ENCODE data around the gene AHCYL2. TPM values are rescaled to one million over a fixed set of nuclear protein-coding genes. Genes with fewer than 3 reads are reported as not detected.

AHCYL2 gene
- total and polyA plus RNA-seq, 7 donors = 4.4 to 39.2 (median 24.8) TPM

DNA sequence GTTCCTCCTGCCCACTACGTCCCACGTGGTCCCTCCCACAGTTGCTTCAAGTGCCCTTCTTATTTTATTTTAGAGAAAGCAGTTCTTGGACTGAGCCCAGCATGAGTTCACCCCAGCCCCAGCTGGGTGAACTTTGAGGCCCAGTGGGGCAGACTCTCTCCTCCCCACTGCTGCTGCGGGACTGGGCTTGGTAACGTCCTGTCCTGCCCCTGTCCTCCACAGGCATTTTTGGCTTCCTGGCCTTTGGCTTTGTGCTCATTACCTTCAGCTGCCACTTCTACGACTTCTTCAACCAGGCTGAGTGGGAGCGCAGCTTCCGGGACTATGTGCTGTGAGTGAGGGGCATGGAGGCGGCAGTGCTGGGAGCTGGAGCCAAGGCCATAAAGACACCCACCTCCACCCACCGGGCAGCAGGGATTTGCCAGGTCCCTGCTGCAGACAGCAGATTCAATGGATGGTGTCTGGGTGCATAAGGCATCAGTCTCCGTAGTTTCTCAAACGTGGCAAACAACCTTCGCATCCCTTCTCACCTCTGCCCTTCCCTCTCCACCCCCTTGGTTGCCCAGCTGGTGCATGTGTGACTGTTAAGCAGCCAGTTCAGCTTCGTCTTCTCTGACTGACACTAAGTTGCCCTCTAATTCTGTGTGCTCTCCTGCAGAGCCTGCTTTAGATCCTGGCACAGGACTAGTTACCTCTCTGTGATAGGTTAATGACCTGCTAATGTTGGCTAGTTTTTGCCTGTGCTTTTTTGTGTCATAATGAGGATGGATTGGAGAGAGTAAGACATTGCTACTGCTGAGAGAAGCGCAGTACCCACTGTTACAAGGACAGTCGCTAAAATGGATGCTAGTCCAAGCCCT lies 15.5 kb upstream of the AHCYL2 start:
- Histone ChIP-seq H3K4me1 (no peaks in the 10 kb centered on the region), H3K27me3 (ENCODE audit: insufficient read depth in 3 of 3, low read length in 2 of 3) (no peaks in the 10 kb centered on the region), H3K27ac (no peak overlapping the region), H3K9me3 (no peaks in the 10 kb centered on the region), H3K36me3 (ENCODE audit: insufficient read depth in 1 of 2, low read depth in 1 of 2) (peaks cover 0 to 34% of the 10 kb centered on the region in 2 donors), H3K4me3 (no peak overlapping the region)
- 80 to 84% (median 82%) methylated on average over 15 of the region's 15 CpGs for WGBS, 3 donors
- ATAC-seq (no peak), DNase-seq (no peak)
- TF ChIP-seq, protein P1, sequence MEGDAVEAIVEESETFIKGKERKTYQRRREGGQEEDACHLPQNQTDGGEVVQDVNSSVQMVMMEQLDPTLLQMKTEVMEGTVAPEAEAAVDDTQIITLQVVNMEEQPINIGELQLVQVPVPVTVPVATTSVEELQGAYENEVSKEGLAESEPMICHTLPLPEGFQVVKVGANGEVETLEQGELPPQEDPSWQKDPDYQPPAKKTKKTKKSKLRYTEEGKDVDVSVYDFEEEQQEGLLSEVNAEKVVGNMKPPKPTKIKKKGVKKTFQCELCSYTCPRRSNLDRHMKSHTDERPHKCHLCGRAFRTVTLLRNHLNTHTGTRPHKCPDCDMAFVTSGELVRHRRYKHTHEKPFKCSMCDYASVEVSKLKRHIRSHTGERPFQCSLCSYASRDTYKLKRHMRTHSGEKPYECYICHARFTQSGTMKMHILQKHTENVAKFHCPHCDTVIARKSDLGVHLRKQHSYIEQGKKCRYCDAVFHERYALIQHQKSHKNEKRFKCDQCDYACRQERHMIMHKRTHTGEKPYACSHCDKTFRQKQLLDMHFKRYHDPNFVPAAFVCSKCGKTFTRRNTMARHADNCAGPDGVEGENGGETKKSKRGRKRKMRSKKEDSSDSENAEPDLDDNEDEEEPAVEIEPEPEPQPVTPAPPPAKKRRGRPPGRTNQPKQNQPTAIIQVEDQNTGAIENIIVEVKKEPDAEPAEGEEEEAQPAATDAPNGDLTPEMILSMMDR (IDR thresholded peaks at IDR 0.05) = no peak
- intact Hi-C loops (cut with DNase I) = no loop called here

DNA sequence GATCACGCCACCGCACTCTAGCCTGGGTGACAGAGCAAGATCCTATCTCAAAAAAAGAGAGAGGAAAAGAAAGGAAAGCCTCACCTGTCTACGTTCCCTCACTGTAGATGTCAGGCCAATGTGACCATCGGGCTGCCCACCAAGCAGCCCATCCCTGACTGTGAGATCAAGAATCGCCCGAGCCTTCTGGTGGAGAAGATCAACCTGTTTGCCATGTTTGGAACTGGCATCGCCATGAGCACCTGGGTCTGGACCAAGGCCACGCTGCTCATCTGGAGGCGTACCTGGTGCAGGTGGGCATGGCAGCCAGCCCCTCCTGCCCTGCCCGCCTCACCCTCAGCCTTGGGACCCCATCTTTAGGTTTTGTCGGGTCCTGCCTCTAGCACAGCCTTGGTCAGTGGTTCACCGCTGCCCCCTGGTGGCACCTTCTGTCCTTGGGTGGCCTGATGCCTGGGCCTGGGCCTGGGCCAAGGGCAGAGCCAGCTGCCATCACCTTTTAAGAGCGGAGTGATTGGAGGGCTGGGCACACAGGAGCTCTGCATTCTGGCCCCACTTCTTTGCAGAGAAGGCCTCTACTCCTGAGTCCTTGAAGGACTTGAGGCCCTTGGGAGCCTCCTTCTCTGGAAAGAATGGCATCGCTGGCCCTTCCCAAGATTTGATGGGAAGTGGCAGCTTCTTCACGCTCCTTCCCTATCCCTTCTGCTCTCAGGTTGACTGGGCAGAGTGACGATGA lies 14.4 kb upstream of the AHCYL2 start:
- no peaks in the 10 kb centered on the region for H3K9me3 ChIP-seq
- no peaks in the 10 kb centered on the region for H3K4me1 ChIP-seq
- no peaks in the 10 kb centered on the region for H3K27me3 ChIP-seq (ENCODE audit: insufficient read depth in 3 of 3, low read length in 2 of 3)
- ATAC-seq = peak; percentile 87 to 98 (median 94)
- no peak overlapping the region for H3K27ac ChIP-seq
- DNase-seq = peak; percentile 81 to 91
- WGBS, 3 donors = 69 to 75% (median 70%) methylated on average over 16 of the region's 16 CpGs
- TF ChIP-seq, protein P1 (IDR thresholded peaks at IDR 0.05) = peak; percentile 90
- H3K36me3 ChIP-seq (ENCODE audit: insufficient read depth in 1 of 2, low read depth in 1 of 2) = peaks cover 0 to 33% of the 10 kb centered on the region in 2 donors
- intact Hi-C loops (cut with DNase I) = loop anchor here (1.0 to 10.0 kb wide), 4 partner anchors 46 to 434 kb away; no protein-coding TSS in a partner anchor
- no peak overlapping the region for H3K4me3 ChIP-seq

DNA sequence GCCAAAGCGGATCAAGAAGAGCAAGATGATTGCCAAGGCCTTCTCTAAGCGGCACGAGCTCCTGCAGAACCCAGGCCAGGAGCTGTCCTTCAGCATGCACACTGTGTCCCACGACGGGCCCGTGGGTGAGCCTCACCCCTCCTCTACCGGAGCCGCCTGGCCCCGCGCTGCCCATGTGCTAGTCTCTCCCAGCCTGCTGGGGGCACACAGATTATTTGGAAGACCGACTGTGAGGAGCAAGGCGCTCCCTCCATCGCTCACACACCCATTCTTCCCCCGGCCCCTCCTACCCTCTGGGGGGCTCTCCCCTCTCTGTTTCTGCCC lies 13.9 kb upstream of the AHCYL2 start:
- ATAC-seq (peak in 3 of 4 donors; percentile 6 to 28 (median 9)), DNase-seq (no peak)
- 79 to 84% (median 80%) methylated on average over 14 of the region's 14 CpGs for WGBS, 3 donors
- Histone ChIP-seq H3K9me3 (no peaks in the 10 kb centered on the region), H3K27ac (no peak overlapping the region), H3K36me3 (ENCODE audit: insufficient read depth in 1 of 2, low read depth in 1 of 2) (peaks cover 0 to 28% of the 10 kb centered on the region in 2 donors), H3K27me3 (ENCODE audit: insufficient read depth in 3 of 3, low read length in 2 of 3) (no peaks in the 10 kb centered on the region), H3K4me3 (no peak overlapping the region), H3K4me1 (no peaks in the 10 kb centered on the region)
- intact Hi-C loops (cut with DNase I) = loop anchor here (1.0 to 10.0 kb wide), 4 partner anchors 46 to 434 kb away; no protein-coding TSS in a partner anchor
- TF ChIP-seq, protein P1 (IDR thresholded peaks at IDR 0.05) = no peak

DNA sequence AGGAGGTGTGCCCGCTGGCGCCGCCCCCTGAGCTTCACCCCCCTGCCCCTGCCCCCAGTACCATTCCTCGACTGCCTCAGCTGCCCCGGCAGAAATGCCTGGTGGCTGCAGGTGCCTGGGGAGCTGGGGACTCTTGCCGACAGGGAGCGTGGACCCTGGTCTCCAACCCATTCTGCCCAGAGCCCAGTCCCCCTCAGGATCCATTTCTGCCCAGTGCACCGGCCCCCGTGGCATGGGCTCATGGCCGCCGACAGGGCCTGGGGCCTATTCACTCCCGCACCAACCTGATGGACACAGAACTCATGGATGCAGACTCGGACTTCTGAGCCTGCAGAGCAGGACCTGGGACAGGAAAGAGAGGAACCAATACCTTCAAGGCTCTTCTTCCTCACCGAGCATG lies 12.7 kb upstream of the AHCYL2 start:
- ATAC-seq (no peak), DNase-seq (no peak)
- H3K4me3 ChIP-seq = no peak overlapping the region
- H3K27ac ChIP-seq = no peak overlapping the region
- WGBS, 3 donors = 92 to 97% (median 95%) methylated on average over 9 to 14 of the region's 14 CpGs
- no peaks in the 10 kb centered on the region for H3K9me3 ChIP-seq
- H3K36me3 ChIP-seq (ENCODE audit: insufficient read depth in 1 of 2, low read depth in 1 of 2) = peaks cover 0 to 22% of the 10 kb centered on the region in 2 donors
- TF ChIP-seq, protein P1 (IDR thresholded peaks at IDR 0.05) = no peak
- intact Hi-C loops (cut with DNase I) = loop anchor here (10.0 kb wide), 2 partner anchors 253 to 433 kb away; no protein-coding TSS in a partner anchor
- no peaks in the 10 kb centered on the region for H3K27me3 ChIP-seq (ENCODE audit: insufficient read depth in 3 of 3, low read length in 2 of 3)
- no peaks in the 10 kb centered on the region for H3K4me1 ChIP-seq
